Measurements from ENCODE around the gene LYPLA2. TPM values are rescaled to one million over a fixed set of nuclear protein-coding genes. Genes with fewer than 3 reads are reported as not detected.

Gene LYPLA2
- total and polyA plus RNA-seq, 4 donors: 30.9 to 83.1 (median 66.9) TPM

DNA sequence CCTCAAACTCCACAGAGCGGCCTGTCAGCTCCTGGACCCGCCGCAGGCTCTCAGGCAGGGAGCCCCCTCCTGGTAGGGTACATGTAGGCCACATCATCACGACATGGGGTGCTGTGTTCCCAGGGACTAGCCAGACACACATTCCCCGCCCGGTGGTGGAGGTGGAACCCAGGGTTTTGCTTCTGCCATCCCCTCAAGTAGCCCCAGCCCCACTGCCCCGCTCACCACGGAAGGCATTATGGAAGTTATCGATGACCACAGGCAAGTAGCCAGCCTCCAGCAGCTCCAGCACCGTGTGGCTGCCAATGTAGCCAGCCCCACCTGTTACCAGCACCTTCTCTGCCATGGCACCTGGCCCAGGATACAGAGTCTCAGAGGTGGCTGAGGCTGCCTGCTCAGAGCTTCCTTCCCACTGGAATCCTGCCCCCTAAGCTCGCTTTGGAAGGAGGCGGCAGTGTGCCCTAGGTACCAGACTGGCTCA, 7.8 kb downstream of the LYPLA2 start:
- 82 to 88% methylated on average over 12 of the region's 12 CpGs for WGBS, 2 donors
- H3K27me3 ChIP-seq (ENCODE audit: control insufficient read depth in 3 of 3, insufficient read depth in 3 of 3, low read length in 2 of 3): no peaks in the 10 kb centered on the region
- DNase-seq (no peak), ATAC-seq (ENCODE audit: insufficient read depth, low FRiP score) (no peak)
- TF ChIP-seq, protein P1, sequence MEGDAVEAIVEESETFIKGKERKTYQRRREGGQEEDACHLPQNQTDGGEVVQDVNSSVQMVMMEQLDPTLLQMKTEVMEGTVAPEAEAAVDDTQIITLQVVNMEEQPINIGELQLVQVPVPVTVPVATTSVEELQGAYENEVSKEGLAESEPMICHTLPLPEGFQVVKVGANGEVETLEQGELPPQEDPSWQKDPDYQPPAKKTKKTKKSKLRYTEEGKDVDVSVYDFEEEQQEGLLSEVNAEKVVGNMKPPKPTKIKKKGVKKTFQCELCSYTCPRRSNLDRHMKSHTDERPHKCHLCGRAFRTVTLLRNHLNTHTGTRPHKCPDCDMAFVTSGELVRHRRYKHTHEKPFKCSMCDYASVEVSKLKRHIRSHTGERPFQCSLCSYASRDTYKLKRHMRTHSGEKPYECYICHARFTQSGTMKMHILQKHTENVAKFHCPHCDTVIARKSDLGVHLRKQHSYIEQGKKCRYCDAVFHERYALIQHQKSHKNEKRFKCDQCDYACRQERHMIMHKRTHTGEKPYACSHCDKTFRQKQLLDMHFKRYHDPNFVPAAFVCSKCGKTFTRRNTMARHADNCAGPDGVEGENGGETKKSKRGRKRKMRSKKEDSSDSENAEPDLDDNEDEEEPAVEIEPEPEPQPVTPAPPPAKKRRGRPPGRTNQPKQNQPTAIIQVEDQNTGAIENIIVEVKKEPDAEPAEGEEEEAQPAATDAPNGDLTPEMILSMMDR (IDR thresholded peaks at IDR 0.05; ENCODE audit: control extremely low read depth, extremely low read depth): no peak
- no peak overlapping the region for H3K9ac ChIP-seq (ENCODE audit: insufficient read depth in 1 of 2, low read length in 2 of 2)
- H3K4me3 ChIP-seq: no peak overlapping the region
- peaks cover 0 to 34% (median 3%) of the 10 kb centered on the region in 4 donors for H3K36me3 ChIP-seq (ENCODE audit: control insufficient read depth in 4 of 4, insufficient read depth in 4 of 4, low read length in 4 of 4)
- H3K27ac ChIP-seq (ENCODE audit: low read depth in 1 of 2, low read length in 1 of 2): peak overlapping the region in 1 of 2 donors; percentile 97
- H3K4me1 ChIP-seq (ENCODE audit: control insufficient read depth in 5 of 5, insufficient read depth in 5 of 5, low read length in 5 of 5): peaks cover 0 to 32% (median 14%) of the 10 kb centered on the region in 5 donors
- H3K9me3 ChIP-seq (ENCODE audit: control insufficient read depth in 4 of 4, insufficient read depth in 3 of 4, low read length in 3 of 4): no peaks in the 10 kb centered on the region

DNA sequence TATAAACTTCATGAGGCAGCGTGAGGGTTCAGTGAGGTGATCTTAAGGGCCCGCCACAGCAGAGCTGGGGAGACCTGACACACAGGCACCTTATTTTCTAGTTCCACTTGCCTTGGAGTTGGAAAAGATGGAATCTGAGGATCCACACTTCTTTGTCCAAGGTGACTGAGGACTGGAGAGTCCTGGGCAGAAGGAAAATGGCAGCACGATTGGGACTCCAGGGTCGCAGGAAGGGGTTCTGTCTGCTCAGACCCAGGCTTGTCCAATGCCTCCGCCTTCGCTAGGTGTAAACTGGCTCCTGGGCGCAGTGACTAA, 8.3 kb downstream of the LYPLA2 start:
- Histone ChIP-seq H3K27me3 (ENCODE audit: control insufficient read depth in 3 of 3, insufficient read depth in 3 of 3, low read length in 2 of 3) (no peaks in the 10 kb centered on the region), H3K36me3 (ENCODE audit: control insufficient read depth in 4 of 4, insufficient read depth in 4 of 4, low read length in 4 of 4) (peaks cover 0 to 35% (median 3%) of the 10 kb centered on the region in 4 donors), H3K4me1 (ENCODE audit: control insufficient read depth in 5 of 5, insufficient read depth in 5 of 5, low read length in 5 of 5) (peaks cover 0 to 32% (median 14%) of the 10 kb centered on the region in 5 donors), H3K4me3 (no peak overlapping the region), H3K9ac (ENCODE audit: insufficient read depth in 1 of 2, low read length in 2 of 2) (no peak overlapping the region), H3K27ac (ENCODE audit: low read depth in 1 of 2, low read length in 1 of 2) (peak overlapping the region; percentile 62 to 97), H3K9me3 (ENCODE audit: control insufficient read depth in 4 of 4, insufficient read depth in 3 of 4, low read length in 3 of 4) (no peaks in the 10 kb centered on the region)
- 55 to 61% methylated on average over 7 of the region's 7 CpGs for WGBS, 2 donors
- DNase-seq (no peak), ATAC-seq (ENCODE audit: insufficient read depth, low FRiP score) (no peak)
- TF ChIP-seq, protein P1 (IDR thresholded peaks at IDR 0.05; ENCODE audit: control extremely low read depth, extremely low read depth): no peak

DNA sequence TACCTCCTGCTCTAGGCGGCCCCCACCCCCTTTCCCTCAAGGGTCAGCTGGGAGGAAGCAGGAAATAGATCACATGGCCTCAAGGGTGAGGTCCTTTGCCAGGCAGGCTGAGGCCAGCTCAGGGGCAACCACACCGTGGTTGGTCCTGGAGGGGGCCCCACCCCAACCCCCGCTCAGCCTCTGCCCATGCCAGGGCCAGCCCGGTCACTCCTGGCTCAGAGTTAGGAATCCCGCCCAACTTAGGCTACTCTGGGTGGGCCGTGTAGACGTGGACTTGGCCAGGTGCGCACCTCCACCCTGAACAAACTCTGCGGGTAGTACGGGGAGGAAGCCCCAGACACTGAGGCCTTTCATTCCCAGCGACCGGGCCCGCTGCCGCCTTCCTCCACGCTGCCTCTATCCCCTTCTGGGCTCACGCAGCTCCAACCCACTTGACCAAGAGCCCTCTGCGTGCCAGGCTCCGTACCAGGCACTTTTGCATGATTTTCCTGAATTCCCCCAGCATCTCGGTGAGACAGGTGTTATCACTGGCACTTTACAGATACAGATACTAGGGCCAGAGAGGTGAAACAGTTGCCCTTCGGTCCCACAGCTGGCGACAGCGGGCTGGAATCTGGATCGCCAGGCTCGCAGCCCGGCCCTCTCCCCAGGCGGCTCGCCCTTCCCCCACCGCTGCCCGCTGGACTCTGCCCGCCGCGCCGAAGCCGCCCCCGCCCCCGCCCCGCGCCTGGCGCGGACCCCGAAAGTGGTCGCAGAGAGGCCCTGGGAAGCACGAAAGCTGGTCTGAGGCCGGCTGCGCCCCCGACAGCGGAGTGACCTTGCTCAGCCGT, 8.8 kb downstream of the LYPLA2 start:
- WGBS, 2 donors: 1 to 2% methylated on average over 48 of the region's 48 CpGs
- peak overlapping the region; percentile 50 to 55 for H3K9ac ChIP-seq (ENCODE audit: insufficient read depth in 1 of 2, low read length in 2 of 2)
- TF ChIP-seq, protein P1 (IDR thresholded peaks at IDR 0.05; ENCODE audit: control extremely low read depth, extremely low read depth): no peak
- H3K36me3 ChIP-seq (ENCODE audit: control insufficient read depth in 4 of 4, insufficient read depth in 4 of 4, low read length in 4 of 4): peaks cover 0 to 32% (median 3%) of the 10 kb centered on the region in 4 donors
- ATAC-seq (ENCODE audit: insufficient read depth, low FRiP score) (peak; percentile 49), DNase-seq (peak; percentile 40 to 53 (median 50))
- H3K4me3 ChIP-seq: peak overlapping the region; percentile 82
- H3K9me3 ChIP-seq (ENCODE audit: control insufficient read depth in 4 of 4, insufficient read depth in 3 of 4, low read length in 3 of 4): no peaks in the 10 kb centered on the region
- H3K27ac ChIP-seq (ENCODE audit: low read depth in 1 of 2, low read length in 1 of 2): peak overlapping the region; percentile 62 to 97
- no peaks in the 10 kb centered on the region for H3K27me3 ChIP-seq (ENCODE audit: control insufficient read depth in 3 of 3, insufficient read depth in 3 of 3, low read length in 2 of 3)
- peaks cover 0 to 32% (median 14%) of the 10 kb centered on the region in 5 donors for H3K4me1 ChIP-seq (ENCODE audit: control insufficient read depth in 5 of 5, insufficient read depth in 5 of 5, low read length in 5 of 5)
